Measurements from ENCODE around the gene TSPAN15. TPM values are rescaled to one million over a fixed set of nuclear protein-coding genes. Genes with fewer than 3 reads are reported as not detected.

Gene TSPAN15
- total RNA-seq, 3 donors from 2014 or later, result 53.3 to 89.5 (median 65.0) TPM

DNA sequence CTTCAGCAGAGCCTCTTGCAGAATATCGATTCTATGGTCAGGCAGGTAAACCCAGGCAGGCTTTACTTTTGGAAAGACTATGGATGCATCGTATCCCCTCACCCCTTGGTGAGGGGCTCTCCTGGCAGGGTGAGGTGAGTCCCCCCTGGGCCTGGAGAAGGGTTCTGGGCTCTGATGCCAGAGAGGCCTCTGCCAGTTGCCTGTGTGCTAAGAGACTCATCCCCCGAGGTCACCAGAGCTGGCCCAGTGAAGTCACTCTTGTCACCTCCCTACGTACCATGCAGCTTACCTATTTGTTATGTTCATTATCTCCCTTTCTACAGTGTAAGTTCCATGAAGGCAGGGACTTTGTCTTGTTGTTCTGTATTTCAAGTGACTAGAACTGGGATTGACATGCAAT is 51.3 kb downstream of the TSPAN15 start:
- DNase-seq (ENCODE audit: low spot score in 2 of 2), result no peak
- H3K27ac ChIP-seq, result no peak overlapping the region
- no peaks in the 10 kb centered on the region for H3K4me1 ChIP-seq
- H3K4me3 ChIP-seq, result no peak overlapping the region
- intact Hi-C loops (cut with DNase I; ENCODE audit: low total_unique reads), result no loop called here
- no peaks in the 10 kb centered on the region for H3K9me3 ChIP-seq
- TF ChIP-seq POLR2AphosphoS5 (IDR thresholded peaks at IDR 0.05) (no peak), POLR2A (IDR thresholded peaks at IDR 0.05) (no peak)
- TF ChIP-seq, protein P1, sequence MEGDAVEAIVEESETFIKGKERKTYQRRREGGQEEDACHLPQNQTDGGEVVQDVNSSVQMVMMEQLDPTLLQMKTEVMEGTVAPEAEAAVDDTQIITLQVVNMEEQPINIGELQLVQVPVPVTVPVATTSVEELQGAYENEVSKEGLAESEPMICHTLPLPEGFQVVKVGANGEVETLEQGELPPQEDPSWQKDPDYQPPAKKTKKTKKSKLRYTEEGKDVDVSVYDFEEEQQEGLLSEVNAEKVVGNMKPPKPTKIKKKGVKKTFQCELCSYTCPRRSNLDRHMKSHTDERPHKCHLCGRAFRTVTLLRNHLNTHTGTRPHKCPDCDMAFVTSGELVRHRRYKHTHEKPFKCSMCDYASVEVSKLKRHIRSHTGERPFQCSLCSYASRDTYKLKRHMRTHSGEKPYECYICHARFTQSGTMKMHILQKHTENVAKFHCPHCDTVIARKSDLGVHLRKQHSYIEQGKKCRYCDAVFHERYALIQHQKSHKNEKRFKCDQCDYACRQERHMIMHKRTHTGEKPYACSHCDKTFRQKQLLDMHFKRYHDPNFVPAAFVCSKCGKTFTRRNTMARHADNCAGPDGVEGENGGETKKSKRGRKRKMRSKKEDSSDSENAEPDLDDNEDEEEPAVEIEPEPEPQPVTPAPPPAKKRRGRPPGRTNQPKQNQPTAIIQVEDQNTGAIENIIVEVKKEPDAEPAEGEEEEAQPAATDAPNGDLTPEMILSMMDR (IDR thresholded peaks at IDR 0.05), result no peak
- H3K36me3 ChIP-seq, result no peaks in the 10 kb centered on the region
- no peaks in the 10 kb centered on the region for H3K27me3 ChIP-seq

GRCh38 chr10:69503001-69503895 is 52.0 kb downstream of the TSPAN15 start:
- intact Hi-C loops (cut with DNase I; ENCODE audit: low total_unique reads), result no loop called here
- DNase-seq (ENCODE audit: low spot score in 2 of 2), result no peak
- TF ChIP-seq, protein P1 (IDR thresholded peaks at IDR 0.05), result no peak
- TF ChIP-seq POLR2A (IDR thresholded peaks at IDR 0.05) (no peak), POLR2AphosphoS5 (IDR thresholded peaks at IDR 0.05) (no peak)
- H3K4me3 ChIP-seq, result no peak overlapping the region
- H3K9me3 ChIP-seq, result no peaks in the 10 kb centered on the region
- no peaks in the 10 kb centered on the region for H3K27me3 ChIP-seq
- no peak overlapping the region for H3K27ac ChIP-seq
- H3K4me1 ChIP-seq, result no peaks in the 10 kb centered on the region
- H3K36me3 ChIP-seq, result no peaks in the 10 kb centered on the region

DNA sequence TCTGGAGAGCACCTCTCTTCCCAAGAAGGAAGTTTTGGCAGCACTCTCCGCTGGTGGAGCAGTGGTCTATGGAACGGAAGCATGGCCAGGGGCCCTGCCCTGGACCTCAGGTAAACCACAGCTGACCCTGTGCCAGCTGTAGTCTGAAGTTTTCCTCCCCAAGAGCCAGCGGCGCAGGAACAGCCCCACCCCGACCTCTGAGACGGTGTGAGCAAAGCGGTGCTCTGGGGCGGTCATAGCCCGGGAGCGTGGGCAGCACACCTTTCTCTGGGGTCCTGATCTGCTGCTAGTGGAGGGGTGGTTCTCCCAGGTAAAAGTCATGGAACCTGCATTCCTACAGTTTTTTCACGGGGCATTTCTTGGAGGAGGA is 52.6 kb downstream of the TSPAN15 start:
- Histone ChIP-seq H3K9me3 (no peaks in the 10 kb centered on the region), H3K36me3 (no peaks in the 10 kb centered on the region), H3K4me3 (no peak overlapping the region), H3K27me3 (no peaks in the 10 kb centered on the region), H3K27ac (no peak overlapping the region), H3K4me1 (no peaks in the 10 kb centered on the region)
- TF ChIP-seq, protein P1 (IDR thresholded peaks at IDR 0.05), result no peak
- TF ChIP-seq POLR2A (IDR thresholded peaks at IDR 0.05), result no peak
- no peak for TF ChIP-seq POLR2AphosphoS5 (IDR thresholded peaks at IDR 0.05)
- intact Hi-C loops (cut with DNase I; ENCODE audit: low total_unique reads), result no loop called here
- no peak for DNase-seq (ENCODE audit: low spot score in 2 of 2)

- TF ChIP-seq POLR2A (IDR thresholded peaks at IDR 0.05), result no peak
- TF ChIP-seq, protein P1 (IDR thresholded peaks at IDR 0.05), result no peak
- no peak for TF ChIP-seq POLR2AphosphoS5 (IDR thresholded peaks at IDR 0.05)
- DNase-seq (ENCODE audit: low spot score in 2 of 2), result no peak
- Histone ChIP-seq H3K9me3 (no peaks in the 10 kb centered on the region), H3K4me3 (no peak overlapping the region), H3K36me3 (no peaks in the 10 kb centered on the region), H3K4me1 (no peaks in the 10 kb centered on the region), H3K27ac (no peak overlapping the region), H3K27me3 (no peaks in the 10 kb centered on the region)
- intact Hi-C loops (cut with DNase I; ENCODE audit: low total_unique reads), result loop anchor here (5.0 kb wide), 1 partner anchor 72 kb away; no protein-coding TSS in a partner anchor
Measured at GRCh38 chr10:69504576-69505250, 53.4 kb downstream of the TSPAN15 start.

Measured in breast epithelium (tissue), 4 donors.